Stimulated activated CD4-positive, alpha-beta T cell treated with anti-CD3 and anti-CD28 coated beads, Interleukin-4, amount 100 ng/mL, for 1 hour (primary cell): ENCODE measurements around the gene NRTN.
A peak's percentile ranks its signal among the peaks of the same experiment; 100 is the strongest.

Experiments used
- DNase-seq: peaks from one replicate; pipeline ENCODE4 v3.0.0-alpha.2; 2020

Gene NRTN

DNA sequence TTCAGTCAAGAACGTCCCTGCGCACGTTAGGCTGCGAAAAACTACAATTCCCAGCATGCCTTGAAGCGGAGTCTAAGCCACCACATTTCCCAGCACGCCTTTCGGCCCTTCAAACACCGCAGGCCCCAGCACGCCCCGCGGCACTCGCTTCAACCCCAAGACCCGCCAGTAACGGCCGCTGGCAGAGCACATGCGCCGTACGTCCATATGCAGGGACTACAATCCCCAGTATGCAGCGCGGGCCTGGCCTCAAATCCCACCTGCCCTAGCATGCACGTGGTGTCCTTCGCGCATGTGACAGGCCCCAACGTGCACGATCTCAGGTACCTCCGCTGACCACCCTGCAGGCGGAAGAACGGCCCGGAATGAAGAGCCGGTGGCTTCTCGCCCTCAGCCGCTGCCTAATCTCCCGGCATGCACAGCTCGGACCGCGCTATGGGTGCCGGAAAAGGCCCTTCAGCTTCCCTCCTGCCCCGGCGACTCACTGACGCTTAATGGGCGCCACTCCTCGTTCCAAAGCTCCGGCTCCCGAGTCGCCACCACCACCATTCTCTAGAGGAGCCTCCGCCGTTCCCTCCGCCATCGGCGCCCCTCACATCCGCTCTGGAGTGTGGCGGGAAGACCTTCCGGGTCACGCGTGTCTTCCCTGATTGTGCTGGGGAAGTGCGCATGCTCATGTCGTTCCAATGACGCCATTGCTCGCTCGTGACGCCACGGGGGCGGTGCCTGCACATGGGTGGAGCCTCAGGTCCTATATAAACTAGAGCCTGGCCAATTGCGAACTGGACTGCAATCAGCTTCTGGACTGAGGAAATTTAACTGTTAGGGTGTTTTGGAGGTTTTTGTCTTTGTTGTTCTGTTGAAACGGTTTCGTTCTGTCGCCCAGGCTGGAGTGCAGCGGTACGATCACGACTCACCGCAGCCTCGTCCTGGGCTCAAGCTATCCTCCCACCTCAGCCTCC, 14.0 kb upstream of the NRTN start, which contains the start of gene DUS3L:
TSS of gene DUS3L (minus strand) at position 605 of the 962 bp plus-strand sequence. CDS start at position 583, 22 bp downstream.
- DNase-seq, result peak; percentile 93

DNA sequence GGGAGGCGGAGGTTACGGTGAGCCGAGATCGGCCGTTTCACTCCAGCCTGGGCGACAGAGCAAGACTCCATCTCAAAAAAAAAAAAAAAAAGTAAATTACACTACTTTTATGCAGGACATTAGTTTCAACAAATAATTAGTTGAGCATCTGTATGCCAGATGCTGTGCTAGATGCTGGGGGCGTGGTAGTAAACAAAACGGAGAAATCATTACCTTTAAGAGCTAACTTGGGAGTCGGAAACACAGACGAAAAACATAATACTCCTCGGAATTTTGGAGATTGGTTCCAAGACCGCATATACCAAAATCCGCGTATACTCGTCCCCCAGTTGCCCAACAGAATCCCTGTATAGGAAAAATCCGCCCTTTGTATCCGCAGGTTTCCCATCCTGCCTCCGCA, 12.6 kb upstream of the NRTN start:
- DNase-seq, result no peak

DNA sequence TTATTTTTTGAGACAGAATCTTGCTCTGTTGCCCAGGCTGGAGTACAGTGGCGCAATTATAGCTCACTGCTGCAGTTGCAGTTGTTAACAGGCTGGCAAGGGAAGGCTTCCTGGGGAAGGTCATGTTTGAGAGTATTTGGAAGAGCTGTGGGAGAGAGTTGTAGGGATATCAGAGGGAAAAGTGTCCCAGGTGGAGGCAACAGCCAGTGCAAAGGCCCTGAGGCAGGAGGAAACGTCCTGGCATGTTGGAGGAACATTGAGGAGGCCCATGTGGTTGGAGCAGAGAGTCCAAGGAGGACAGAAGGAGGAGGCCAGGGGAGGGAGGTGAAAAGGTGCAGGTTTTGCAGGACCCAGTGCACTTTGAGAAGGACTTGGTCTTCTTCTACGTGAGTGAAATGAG, 11.7 kb upstream of the NRTN start:
- DNase-seq, result no peak

DNA sequence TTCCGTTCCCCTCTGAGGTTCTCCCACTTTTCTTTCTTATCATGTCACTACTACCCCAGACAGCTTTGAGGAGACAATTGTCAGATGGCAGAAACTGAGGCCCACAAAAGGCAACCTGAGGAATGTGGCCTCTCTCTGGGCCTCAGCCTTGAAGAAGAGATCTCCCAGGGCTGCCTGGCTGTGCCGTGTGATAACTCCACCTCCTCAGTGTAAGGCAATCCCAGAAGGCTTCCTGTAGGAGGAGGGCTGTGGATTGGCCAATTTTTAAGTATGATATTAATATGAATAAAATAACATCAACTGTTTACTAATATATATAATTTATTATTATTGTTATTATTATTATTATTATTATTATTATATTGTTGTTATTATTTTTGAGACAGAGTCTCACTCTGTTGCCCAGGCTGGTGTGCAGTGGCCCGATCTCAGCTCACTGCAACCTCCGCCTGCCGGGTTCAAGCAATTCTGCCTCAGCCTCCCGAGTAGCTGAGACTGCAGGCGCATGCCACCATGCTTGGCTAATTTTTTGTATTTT, 9.4 kb upstream of the NRTN start:
- no peak for DNase-seq

DNA sequence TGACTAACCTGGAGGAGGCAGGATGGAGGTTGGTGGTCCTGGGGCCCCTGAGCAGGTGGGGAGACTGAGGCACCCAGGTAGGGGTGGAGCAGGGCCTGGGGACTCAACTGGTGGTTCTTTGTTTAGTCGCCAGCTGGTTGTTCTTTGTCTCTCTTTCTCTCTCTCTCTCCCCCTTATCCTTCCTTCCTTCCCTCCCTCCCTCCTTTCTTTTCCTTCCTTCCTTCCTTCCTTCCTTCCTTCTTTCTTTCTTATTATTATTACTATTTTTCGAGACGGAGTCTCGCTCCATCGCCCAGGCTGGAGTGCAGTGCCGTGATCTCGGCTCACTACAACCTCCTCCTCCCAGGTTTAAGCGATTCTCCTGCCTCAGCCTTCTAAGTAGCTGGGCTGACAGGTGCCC, 6.6 kb upstream of the NRTN start:
- no peak for DNase-seq

DNA sequence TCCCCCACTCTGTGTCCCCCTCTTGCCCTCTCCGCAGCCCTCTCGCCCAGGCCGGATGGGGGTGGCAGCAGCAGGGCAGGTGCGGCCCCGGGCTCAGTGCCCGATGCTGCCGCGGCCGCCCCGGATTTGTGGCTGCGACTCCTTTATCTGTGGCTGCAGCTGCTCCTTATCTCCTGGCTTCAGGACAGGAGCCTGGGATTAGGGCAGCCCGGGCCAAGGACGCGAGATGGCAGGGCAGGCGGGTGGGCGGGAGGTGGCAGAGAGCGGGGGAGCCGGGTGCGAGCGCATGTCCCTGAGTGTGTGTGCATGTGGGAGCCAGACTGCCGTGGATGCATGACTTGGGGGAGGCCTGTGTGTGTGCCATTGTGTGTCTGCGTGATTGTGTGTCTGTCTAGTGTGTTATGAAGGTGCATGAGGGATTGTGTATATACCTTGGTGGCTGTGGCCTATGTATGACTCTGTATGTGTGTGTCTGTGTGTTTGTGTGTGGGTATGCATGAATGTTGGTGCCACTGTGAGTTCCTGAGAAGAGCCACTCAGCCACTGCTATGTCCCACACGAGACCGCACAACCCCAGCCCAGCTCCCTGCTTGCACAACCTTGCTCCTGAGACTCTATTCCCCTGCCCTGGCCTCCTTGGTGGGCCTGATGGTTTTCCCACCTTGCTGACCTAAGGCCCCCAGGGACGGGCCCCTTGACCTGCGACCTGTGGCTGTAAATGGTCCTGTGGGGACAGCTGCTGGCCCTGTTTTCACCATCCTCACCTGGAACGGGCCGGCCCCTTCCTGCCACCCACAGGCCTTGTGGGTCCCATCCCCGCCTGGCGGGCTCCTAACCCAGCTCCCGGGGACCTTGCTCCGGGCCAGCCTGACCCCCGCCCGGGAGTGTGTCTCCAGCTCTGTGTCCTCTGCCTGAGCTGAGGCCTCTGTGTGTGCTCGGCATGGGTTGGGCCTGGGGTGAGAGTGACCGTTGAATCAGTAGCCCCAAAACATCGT, 5.3 kb upstream of the NRTN start:
- DNase-seq, result no peak

DNA sequence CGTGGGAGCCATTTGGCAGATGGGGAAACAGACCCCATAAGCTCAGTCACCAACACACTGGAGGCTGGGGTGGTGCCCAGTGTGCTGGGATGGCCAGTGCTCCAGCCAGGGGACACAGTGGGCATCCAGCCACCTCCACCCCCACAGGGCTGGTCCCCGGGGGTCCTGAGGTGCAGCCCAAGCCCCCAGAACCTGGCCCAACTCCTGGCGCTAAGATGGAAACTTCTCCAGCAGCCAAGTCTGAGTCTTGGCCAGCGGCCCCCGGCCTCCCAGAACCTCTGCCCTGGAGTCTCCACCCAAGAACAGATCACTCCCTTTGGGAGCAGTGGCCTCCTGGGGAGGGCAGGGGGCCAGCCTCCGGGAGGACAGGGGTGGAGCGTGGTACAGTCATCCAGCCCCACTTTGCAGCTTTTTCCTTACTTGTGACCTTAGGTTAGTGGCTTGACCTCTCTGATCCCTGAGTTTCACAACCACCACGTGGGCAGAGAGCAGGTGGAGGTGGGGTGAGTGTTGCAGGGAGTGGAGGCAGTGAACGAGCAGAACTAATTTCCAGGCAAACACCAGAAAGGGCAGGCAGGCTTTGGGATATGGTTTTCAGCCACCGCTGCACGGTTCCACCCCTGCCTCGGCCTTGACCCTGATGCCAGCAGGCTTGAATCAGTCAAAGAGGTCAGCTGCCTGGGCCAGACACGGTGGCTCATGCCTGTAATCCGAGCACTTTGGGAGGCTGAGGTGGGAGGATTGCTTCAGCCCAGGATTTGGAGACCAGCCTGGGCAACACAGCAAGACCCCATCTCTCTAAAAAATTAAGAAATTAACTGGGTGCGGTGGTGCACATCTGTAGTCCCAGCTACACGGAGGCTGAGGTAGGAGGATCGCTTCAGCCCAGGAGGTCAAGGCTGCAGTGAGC, 4.3 kb upstream of the NRTN start:
- DNase-seq, result no peak

DNA sequence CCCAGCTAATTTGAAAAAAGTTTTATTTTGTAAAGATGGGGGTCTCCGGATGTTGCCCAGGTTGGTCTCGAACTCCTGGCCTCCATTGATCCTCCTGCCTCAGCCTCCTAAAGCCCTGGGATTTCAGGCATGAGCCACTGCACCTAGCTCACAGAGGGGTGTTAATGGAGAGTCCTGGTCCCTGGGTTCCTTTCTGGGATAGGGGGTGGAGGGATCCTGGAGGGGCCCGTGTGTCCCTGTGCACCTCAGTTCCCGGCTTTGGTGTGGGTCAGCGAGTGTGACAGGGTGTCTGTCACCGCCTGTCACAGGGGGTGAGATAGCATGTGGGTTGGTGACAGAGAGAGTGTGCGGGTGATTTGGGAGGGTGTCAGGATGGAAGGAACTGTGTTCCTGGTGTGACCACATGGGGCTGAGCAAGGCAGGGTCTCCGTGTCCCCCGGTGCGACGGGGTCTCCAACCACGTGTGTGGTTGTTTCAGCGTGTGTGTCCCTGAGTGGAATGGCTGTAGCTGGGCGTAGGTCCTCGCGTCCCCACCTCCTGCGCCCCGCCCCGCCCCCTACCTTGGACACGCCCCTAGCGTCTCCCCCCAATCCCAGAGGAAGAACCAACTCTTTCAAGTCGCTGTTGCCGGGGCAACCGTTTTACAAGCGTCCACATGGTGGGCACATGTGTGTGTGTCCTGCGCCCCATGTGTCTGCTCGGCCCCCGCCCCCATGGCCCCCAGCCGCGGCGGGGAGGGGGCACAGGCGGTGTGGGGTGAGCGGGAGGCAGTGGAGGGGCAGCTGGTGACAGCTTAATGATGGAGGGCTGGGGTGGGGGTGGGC, 2.9 kb upstream of the NRTN start:
- no peak for DNase-seq

DNA sequence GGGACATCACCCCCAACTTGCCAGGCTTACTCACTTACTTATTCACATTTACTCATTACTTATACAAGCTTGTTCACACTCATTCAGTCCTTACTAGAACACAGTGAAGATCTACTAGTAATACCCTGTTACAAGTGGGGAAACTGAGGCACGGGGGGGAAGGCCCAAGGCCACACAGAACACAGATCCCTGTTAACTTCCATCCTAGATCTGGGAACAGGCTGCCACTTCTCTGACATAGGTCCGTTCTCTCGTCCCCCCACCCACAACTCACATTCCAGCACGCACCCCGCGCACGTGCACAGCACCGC, 1.5 kb upstream of the NRTN start:
- no peak for DNase-seq

DNA sequence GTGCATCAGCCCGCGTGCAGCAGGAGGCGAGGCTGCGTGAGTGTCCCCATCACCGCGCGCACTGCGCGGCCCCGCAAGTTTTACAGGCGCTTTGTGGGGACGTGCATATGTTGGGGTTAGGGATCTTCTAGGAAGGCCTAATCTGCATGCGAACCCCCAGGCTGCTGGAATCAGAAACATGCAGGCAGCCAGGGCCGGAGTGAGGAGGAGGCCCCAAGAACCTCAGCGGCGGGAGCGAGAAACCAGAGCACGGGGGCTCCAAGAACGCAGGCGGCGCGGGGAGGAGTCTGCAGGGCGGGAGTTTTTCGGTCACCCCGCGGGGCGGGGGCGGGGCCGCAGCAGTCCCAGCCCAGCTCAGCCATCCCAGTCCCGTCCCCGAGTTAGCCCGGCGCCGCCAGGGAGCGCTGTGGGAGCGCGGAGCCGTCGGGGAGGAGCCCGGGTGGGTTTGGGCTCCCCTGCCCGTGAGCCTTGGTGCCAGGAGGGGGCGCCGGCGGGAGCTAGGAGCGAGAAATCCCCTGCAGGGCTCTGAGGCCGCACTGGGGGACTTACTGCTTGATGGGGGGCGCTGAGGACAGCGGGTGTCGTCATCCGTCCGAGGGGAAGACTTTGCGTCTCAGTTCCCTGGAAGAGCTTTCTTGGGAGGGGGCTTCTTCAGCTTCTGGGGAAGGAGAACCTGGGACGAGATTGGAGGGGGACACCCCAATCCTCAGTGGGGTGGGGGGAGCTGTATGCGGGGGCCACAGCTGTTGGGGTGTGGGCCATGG, 933 bp upstream of the NRTN start:
- peak; percentile 95 for DNase-seq

DNA sequence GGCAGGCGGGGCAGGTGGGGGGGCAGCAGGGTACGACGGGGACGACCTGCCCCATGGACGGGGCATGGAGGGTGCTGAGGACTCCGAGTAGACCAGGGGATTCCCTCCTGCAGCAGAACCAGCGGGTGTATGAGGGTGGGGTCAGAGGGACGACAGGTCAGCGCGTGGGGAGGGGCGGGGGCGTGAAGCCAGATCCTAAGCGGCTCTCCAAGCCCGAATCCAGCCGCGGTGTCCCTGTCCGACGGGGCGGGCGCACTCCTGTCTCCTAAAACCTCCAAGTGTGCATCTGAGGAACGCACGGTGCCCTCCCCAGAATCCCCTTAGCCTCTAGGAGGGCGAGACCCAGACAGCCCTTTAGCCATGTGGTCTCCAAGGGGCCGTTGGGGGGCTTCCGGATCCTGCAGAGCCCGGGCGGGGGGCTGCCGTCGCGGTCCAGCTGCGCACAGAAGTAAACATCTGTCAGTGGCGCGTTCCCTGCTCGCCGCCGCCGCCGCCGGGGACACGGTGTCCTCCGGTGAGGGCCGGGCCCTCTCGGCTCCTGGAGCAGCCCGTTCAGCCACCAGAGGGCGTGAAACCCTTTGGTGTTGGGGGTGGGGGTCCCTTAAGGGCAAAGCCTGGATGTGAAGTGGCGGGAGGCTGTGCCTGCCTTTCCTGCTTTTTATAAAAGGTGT, 730 bp downstream of the NRTN start:
- peak; percentile 70 for DNase-seq

DNA sequence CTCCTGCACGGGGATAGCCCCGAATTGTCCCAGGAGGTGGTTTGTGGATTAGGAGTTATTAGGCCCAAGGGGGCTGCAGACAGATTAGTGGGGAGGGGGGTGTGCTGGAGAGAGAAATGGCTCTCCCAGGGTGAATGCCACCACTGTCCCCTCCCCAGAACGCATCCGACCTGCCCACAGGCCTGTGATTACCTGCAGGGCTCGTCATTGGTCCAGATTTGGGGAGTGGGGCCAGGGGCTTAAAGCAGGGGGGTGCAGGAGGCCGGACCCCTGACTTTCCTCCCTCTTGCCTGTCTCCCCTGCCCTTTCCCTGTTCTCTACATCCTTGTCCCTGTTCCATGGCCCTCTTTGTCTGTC, 1.2 kb downstream of the NRTN start:
- no peak for DNase-seq

DNA sequence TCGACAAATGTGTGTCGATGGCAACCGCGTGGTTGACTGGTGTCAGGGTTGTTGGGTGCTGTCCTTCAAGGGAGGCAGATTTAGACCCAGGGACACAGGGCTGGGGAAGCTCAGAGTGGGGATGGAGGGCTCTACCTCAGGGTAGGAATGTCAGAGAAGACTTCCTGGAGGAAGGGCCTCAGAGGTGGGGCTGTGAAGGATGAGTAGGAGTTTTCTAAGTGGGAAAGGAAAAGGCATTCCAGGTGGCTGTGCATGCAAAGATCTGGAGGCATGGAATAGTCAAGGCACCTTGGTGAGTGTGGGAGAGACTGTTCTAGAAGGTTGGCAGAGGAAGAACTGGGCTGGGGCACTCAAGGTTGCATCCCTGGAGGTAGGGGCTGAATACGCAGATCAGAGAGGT, 2.0 kb downstream of the NRTN start:
- DNase-seq, result no peak

DNA sequence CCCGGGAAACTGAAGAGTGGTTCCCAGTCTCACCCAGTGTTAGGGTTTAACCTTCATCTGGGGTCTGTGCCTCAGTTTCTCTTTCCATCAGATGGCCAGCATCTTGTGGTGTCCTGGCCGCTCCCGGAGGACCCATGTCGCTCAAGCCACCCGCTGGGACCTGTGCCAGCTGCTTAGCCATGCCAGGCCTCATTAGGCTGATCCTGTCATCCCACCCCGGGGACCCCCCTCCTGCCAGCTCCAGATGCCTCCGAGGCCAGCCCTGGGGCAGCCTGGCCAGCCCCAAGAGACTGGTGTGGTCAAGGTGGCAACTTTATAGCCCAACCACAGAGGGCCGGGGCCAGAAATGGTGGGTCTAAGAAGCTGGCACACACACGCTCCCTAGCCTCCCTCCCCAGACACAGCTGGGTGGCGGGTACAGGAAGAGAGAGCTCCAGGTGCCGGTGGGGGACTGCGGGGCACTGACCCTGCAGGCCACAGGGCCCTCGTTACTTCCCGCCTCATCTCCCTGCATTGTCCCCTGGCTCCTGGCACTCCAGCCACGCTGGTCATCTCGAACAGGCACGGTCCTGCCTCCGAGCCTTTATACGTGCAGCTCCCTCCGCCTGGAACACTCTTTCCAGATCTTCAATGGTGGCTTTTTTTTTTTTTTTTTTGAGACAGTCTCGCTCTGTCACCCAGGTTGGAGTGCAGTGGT, 3.4 kb downstream of the NRTN start:
- DNase-seq, result no peak

DNA sequence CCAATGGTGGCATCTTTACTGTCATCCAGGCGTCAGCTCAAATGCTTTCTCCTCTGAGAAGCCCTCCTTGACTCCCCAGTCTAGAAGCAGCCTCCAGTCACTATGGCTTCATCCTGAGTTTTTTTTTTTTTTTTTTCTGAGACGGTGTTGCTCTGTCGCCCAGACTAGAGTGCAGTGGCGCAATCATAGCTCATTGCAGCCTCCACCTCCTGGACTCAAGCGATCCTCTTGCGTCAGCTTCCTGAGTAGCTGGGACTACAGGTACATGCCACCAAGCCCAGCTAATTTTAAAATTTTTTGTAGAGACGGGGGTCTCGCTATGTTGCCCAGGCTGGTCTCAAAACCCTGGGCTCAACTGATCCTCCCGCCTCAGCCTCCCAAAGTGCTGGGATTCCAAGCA, 4.2 kb downstream of the NRTN start:
- no peak for DNase-seq

DNA sequence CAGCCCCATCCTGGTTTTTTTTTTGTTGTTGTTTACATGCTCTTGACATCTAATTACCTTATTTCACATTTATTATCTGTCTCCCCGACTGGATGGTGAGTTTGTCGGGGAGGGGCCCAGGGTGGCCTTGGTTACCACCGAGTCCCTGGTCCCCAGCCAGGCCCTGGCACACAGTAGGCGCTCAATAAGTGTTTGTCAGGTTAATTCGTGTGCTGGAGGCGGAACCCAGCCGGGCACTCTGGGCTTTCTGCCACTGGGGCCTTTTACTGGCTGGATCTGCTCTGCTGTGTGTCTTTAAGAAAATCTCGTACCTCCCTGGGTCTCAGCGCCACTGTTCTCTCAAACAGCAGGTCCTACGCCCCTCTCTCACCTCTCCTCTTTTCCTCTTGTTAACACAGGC, 4.6 kb downstream of the NRTN start:
- no peak for DNase-seq

DNA sequence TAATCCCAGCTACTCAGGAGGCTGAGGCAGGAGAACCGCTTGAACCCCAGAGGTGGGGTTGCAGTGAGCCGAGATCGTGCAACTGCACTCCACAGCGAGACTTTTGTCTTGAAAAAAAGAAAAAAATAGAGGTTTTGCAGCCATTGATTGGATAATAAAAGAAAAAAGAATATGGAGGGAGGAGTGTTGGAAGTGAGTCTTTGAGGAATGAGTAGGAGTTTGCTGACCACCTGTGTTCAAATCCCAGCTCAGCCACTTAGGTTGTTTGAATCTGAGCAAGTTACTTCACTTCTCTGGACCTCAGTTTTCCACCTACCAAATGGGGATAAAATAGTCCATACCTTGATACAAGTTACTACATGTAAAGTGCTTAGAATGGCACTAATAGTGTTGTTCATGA, 6.2 kb downstream of the NRTN start:
- DNase-seq, result no peak

DNA sequence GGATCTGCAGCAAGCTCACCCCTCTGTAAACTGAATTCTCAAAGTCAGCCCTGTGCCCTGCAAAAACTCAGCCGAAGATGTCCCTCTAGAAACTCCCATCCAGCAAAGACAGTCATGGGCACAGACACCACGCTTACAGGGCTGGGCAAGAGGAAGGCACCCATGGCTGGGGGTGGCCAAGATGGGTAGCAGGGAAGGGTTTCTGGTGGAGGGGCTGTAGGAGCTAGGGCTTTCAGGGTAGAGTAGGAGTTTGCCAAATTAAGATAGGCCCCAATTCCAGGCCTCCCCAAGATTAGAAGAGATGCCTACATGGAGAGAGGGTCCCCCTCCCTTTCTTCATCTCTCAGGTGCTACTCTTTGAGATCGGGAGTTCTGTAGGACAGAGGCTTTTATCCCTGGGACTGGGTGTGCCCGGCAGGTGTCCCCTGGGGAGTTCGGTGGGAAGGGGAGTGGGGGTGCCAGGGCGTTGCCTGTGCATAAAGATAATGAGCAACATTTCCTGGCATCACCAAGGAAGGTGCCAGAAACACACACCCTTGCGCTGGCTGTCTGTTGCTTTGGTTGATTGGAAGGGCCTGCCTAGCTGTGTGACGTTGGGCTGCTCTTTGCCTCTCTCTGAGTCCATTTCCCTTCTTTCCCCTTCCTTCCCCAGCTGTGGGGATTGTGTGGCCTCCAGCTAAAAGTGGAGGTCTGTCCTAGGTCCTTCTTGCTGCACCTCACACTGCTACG, 9.4 kb downstream of the NRTN start:
- no peak for DNase-seq

DNA sequence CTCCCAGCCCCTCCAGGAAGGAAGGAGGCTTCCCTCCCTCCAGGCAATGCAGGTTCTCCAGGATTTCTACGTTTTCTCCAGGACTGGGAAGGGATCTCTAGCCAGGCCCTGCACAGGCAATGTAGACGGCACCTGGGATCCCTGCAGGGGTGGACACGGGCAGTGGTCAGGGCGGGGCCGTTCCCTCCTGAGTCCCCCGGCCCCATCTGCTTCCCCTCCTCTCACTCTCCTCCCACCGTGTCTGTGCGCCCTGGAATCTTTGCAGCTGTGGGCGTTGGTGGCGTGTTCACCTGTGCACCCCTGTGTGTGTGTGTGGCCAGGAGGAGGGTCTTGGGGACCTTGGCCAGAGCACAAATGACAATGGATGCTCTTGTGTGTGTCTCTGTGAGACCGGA, 10.0 kb downstream of the NRTN start:
- DNase-seq, result no peak
